Adrenal gland (tissue), 5 donors: ENCODE results near the gene KIF24.

Experiments
- POLR2A ChIP-seq, 2 donors: fragments of 450-650 bp; IDR thresholded peaks; one replicate each; pipeline ENCODE4 v1.6.1; 2017; ENCODE audit warnings: antibody characterized with exemption in 2 of 2, mild to moderate bottlenecking in 2 of 2, moderate library complexity in 1 of 2
- TF ChIP-seq, protein P1 (sequence below), 6 experiments: fragments of 450-650 bp in 4 of 6; fragments of 200-600 bp in 2 of 6; sonication (generic) in 1 of 6; IDR thresholded peaks; 1 replicate in 5 of 6; 2 replicates in 1 of 6; pipeline versions ENCODE4 v1.5.1 to v1.8.0; 2016 to 2021; ENCODE audit warnings: antibody characterized with exemption in 6 of 6, mild to moderate bottlenecking in 2 of 6, moderate library complexity in 1 of 6
- donor health status: DM: no; HTN: no; CAD: no.

DNA sequence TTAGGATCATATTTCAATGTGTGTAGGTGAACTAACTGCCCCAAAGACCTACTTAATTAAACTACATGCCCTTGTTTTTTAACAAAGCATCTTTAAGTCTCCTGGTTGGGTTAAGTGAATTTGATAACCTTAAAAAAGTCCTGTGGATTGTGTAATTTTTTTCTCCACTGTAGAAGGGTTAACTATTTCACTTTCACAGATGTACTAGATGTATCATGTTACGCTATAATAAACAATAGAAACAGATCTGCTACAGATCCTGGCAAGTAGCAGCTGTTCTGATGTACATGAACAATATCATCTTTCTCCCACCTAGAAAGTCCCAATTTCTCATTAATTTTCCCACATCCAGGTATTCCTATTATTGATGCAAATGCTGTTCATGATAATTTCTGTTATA, 18.9 kb downstream of the KIF24 start:
- TF ChIP-seq, protein P1, sequence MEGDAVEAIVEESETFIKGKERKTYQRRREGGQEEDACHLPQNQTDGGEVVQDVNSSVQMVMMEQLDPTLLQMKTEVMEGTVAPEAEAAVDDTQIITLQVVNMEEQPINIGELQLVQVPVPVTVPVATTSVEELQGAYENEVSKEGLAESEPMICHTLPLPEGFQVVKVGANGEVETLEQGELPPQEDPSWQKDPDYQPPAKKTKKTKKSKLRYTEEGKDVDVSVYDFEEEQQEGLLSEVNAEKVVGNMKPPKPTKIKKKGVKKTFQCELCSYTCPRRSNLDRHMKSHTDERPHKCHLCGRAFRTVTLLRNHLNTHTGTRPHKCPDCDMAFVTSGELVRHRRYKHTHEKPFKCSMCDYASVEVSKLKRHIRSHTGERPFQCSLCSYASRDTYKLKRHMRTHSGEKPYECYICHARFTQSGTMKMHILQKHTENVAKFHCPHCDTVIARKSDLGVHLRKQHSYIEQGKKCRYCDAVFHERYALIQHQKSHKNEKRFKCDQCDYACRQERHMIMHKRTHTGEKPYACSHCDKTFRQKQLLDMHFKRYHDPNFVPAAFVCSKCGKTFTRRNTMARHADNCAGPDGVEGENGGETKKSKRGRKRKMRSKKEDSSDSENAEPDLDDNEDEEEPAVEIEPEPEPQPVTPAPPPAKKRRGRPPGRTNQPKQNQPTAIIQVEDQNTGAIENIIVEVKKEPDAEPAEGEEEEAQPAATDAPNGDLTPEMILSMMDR (IDR thresholded peaks at IDR 0.05) = no peak
- TF ChIP-seq POLR2A (IDR thresholded peaks at IDR 0.05) = no peak
